HepG2 (cell line): Measurements from ENCODE around the gene ERF.

Source experiments
- ATF5 ChIP-seq: sonication (generic); formaldehyde crosslinking; IDR thresholded peaks from 2 replicates; pipeline ENCODE4 v1.4.0; 2020; ENCODE audit warnings: mild to moderate bottlenecking, low read depth, missing genetic modification reagents
- FIP1L1 ChIP-seq: fragments of 200-400 bp; formaldehyde crosslinking; IDR thresholded peaks from 2 replicates; pipeline ENCODE4 v1.6.1; 2018; ENCODE audit warnings: low read depth, mild to moderate bottlenecking, low read length, moderate library complexity, borderline replicate concordance; ENCODE audit not compliant: insufficient read depth
- HDAC2 ChIP-seq: sonication (generic); formaldehyde crosslinking; IDR thresholded peaks from 2 replicates; pipeline ENCODE4 v1.4.0; 2020; ENCODE audit warnings: missing genetic modification reagents
- MEIS2 ChIP-seq: sonication (generic); formaldehyde crosslinking; IDR thresholded peaks from 2 replicates; pipeline ENCODE4 v1.9.0; 2021; ENCODE audit warnings: mild to moderate bottlenecking, missing genetic modification reagents
- NFKBIZ ChIP-seq: IDR thresholded peaks from 2 replicates; pipeline ENCODE4 v1.6.1; 2018; ENCODE audit warnings: missing genetic modification reagents, missing compliant biosample characterization
- POLR2AphosphoS5 ChIP-seq: IDR thresholded peaks from 2 replicates; pipeline ENCODE4 v1.6.1; 2012; ENCODE audit warnings: low read depth, low read length
- RFX5 ChIP-seq: IDR thresholded peaks from 2 replicates; pipeline ENCODE4 v1.6.1; 2011; ENCODE audit warnings: low read depth, low read length, improper control_type of control experiment
- RNF2 ChIP-seq: fragments of 450-650 bp; conservative IDR thresholded peaks from 2 replicates; pipeline ENCODE4 v1.6.1; 2016; ENCODE audit warnings: low read depth
- UBTF ChIP-seq: sonication (generic); formaldehyde crosslinking; IDR thresholded peaks from 2 replicates; pipeline ENCODE4 v1.4.0; 2020; ENCODE audit warnings: mild to moderate bottlenecking, missing genetic modification reagents
- USF2 ChIP-seq, 2 experiments: sonication (generic) in 1 of 2; formaldehyde crosslinking in 1 of 2; IDR thresholded peaks; 2 replicates each; pipeline versions ENCODE4 v1.5.1 to v1.6.1; 2011 to 2020; ENCODE audit warnings: borderline replicate concordance in 1 of 2, low read depth in 1 of 2, low read length in 1 of 2, mild to moderate bottlenecking in 1 of 2, missing genetic modification reagents in 1 of 2, moderate library complexity in 1 of 2

DNA sequence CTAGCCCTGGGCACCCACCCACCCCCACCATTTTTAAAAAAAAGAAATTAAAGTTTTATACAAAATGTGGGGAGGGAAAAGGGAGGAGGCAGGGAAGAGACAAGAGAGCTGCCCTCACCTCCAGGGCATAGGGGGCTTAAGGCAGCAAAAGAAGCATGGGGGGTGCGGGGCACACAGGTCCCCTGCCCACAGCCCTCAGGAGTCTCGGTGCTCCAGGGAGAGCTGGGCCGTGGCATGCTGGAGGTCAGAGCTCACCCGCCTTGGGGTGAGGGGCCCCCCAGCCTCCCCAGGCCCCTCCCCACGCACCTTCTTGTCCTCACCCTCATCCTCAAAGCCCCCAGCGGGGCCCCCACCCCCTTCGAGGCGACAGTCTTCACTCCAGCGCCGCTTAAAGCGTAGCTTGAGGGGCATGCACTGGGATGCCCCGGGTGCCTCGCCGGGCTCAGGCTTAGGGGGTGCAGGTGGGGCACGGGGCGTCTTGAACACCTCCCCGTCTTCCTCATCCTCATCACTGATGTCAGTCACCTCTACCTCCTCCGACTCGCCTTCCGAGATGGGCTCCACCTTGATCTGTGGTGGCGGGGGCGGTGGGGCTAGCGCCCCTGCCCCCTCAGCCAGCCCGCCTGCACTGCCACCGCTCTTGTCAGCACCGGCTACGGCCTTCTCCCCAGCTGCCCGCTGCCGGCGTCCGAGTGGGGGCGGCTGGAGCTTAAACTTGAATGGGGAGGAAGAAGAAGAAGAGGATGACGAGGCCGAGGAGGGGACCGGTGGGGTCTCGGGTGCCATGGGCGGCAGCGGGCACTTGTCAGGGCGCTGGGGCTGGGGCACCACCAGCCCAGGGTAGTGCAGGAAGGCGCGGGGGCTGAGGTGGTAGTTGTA, 6.4 kb downstream of the ERF start:
- TF ChIP-seq RNF2: no peak
- no peak for TF ChIP-seq FIP1L1
- peak; percentile 16 for TF ChIP-seq POLR2AphosphoS5
- TF ChIP-seq ATF5 (CRISPR knock-in tag): no peak
- no peak for TF ChIP-seq RFX5
- TF ChIP-seq NFKBIZ (CRISPR knock-in tag): no peak
- no peak for TF ChIP-seq USF2 (IDR thresholded peaks at IDR 0.05; ENCODE audit: low read depth, low read length)
- TF ChIP-seq USF2 (CRISPR knock-in tag; IDR thresholded peaks at IDR 0.05; ENCODE audit: borderline replicate concordance): no peak
- TF ChIP-seq MEIS2 (CRISPR knock-in tag): no peak
- TF ChIP-seq HDAC2: no peak
- no peak for TF ChIP-seq UBTF
